C4-2B (cell line): ENCODE measurements around the gene SHFL.
A peak's percentile ranks its signal among the peaks of the same experiment; 100 is the strongest.

ENCODE experiments used
- ZFX ChIP-seq: fragments of 450-650 bp; IDR thresholded peaks from 2 replicates; pipeline ENCODE4 v1.6.1; 2017
- TF ChIP-seq, protein P1 (sequence below): fragments of 450-650 bp; conservative IDR thresholded peaks from 2 replicates; pipeline ENCODE4 v1.5.1; 2017; ENCODE audit warnings: mild to moderate bottlenecking

DNA sequence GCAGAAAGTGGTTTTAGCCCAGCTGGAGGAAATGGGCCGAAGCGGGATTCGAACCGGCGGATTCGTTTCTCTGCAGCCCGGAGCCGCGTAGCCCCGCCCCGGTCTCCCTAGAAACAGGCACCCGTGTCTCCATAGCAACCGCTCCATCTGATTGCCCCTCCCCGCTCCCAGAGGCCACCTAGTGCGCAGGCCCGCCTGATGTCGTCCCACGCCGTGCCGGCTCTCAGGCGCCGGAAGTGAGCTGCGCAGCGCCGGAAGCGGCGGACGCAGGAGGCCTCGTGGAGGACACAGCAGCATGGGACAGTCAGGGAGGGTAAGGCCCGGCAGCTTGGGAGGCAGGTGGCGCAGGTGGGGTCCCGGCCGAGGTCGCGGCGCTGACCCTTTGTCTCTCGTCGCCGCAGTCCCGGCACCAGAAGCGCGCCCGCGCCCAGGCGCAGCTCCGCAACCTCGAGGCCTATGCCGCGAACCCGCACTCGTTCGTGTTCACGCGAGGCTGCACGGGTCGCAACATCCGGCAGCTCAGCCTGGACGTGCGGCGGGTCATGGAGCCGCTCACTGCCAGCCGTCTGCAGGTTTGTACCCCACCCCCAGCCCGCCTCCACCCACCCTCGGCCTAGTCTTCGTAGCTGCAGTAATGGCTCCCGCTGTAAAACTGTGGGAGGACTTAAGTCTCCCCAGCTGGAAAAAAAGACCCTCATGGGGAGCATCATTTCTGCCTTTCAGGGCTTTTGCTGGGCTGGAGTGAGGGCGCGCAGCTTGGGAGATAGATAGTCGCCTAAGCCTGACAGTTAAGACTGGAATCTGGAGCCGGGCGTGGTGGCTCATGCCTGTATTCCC is 20.2 kb downstream of the SHFL start, which contains the start of gene PPAN:
- TF ChIP-seq, protein P1, sequence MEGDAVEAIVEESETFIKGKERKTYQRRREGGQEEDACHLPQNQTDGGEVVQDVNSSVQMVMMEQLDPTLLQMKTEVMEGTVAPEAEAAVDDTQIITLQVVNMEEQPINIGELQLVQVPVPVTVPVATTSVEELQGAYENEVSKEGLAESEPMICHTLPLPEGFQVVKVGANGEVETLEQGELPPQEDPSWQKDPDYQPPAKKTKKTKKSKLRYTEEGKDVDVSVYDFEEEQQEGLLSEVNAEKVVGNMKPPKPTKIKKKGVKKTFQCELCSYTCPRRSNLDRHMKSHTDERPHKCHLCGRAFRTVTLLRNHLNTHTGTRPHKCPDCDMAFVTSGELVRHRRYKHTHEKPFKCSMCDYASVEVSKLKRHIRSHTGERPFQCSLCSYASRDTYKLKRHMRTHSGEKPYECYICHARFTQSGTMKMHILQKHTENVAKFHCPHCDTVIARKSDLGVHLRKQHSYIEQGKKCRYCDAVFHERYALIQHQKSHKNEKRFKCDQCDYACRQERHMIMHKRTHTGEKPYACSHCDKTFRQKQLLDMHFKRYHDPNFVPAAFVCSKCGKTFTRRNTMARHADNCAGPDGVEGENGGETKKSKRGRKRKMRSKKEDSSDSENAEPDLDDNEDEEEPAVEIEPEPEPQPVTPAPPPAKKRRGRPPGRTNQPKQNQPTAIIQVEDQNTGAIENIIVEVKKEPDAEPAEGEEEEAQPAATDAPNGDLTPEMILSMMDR, result no peak
- TF ChIP-seq ZFX, result peak; percentile 98
